Ramos (cell line): ENCODE results near the gene C17orf75.
"Not testable (repeated sequence)": the region's sequence is repeated elsewhere in the genome, so short reads cannot be mapped to it uniquely, and the experiment has no call there.

Experiments used
- in situ Hi-C: fragments of 300-500 bp; cut with MboI; formaldehyde crosslinking; loops from one replicate; pipeline ENCODE4 v1.14.3; 2022; ENCODE audit warnings: low sequenced_read_pairs; ENCODE audit not compliant: unreplicated experiment

The C17orf75 gene

GRCh38 chr17:32341857-32342602 is at the start of gene C17orf75:
TSS of gene C17orf75 (minus strand) at chr17:32342173. CDS start at chr17:32342139, 34 bp downstream.
- in situ Hi-C loops = no loop called here

- in situ Hi-C loops = no loop called here
Observed at GRCh38 chr17:32388613-32389459, 46.9 kb upstream of the C17orf75 start.

- in situ Hi-C loops = not testable (repeated sequence)
Observed at GRCh38 chr17:32388128-32388527, 46.2 kb upstream of the C17orf75 start.

- in situ Hi-C loops = no loop called here
Observed at GRCh38 chr17:32386844-32387243, 44.9 kb upstream of the C17orf75 start.

- in situ Hi-C loops = no loop called here
Observed at GRCh38 chr17:32385971-32386370, 44.0 kb upstream of the C17orf75 start.

- in situ Hi-C loops = no loop called here
Observed at GRCh38 chr17:32385121-32385520, 43.1 kb upstream of the C17orf75 start.

- in situ Hi-C loops = no loop called here
Observed at GRCh38 chr17:32383926-32384434, 42.0 kb upstream of the C17orf75 start.

- in situ Hi-C loops = no loop called here
Observed at GRCh38 chr17:32382526-32383223, 40.7 kb upstream of the C17orf75 start.

- in situ Hi-C loops = loop anchor here (25.0 kb wide), 1 partner anchor 408 kb away; no protein-coding TSS in a partner anchor
Observed at GRCh38 chr17:32370426-32370825, 28.5 kb upstream of the C17orf75 start.

- in situ Hi-C loops = loop anchor here (25.0 kb wide), 1 partner anchor 399 kb away; no protein-coding TSS in a partner anchor
Observed at GRCh38 chr17:32361270-32361669, 19.3 kb upstream of the C17orf75 start.

- in situ Hi-C loops = loop anchor here (25.0 kb wide), 1 partner anchor 395 kb away; no protein-coding TSS in a partner anchor
Observed at GRCh38 chr17:32357615-32358014, 15.6 kb upstream of the C17orf75 start.

GRCh38 chr17:32356750-32357149 is 14.8 kb upstream of the C17orf75 start:
- in situ Hi-C loops = loop anchor here (25.0 kb wide), 1 partner anchor 394 kb away; no protein-coding TSS in a partner anchor

GRCh38 chr17:32356378-32356743 is 14.4 kb upstream of the C17orf75 start:
- in situ Hi-C loops = loop anchor here (25.0 kb wide), 1 partner anchor 394 kb away; no protein-coding TSS in a partner anchor

- in situ Hi-C loops = loop anchor here (25.0 kb wide), 1 partner anchor 394 kb away; no protein-coding TSS in a partner anchor
Observed at GRCh38 chr17:32355649-32356377, 13.8 kb upstream of the C17orf75 start.

- in situ Hi-C loops = loop anchor here (25.0 kb wide), 1 partner anchor 390 kb away; no protein-coding TSS in a partner anchor
Observed at GRCh38 chr17:32352734-32353133, 10.8 kb upstream of the C17orf75 start.

GRCh38 chr17:32350666-32351418 is 8.9 kb upstream of the C17orf75 start:
- in situ Hi-C loops = loop anchor here (25.0 kb wide), 1 partner anchor 389 kb away; no protein-coding TSS in a partner anchor

GRCh38 chr17:32349854-32350665 is 8.1 kb upstream of the C17orf75 start, which contains the start of gene ZNF207:
TSS of gene ZNF207 (plus strand) at chr17:32350157. CDS start at chr17:32350286, 129 bp downstream.
- in situ Hi-C loops = loop anchor here (25.0 kb wide), 1 partner anchor 388 kb away; no protein-coding TSS in a partner anchor

GRCh38 chr17:32349503-32349853 is 7.5 kb upstream of the C17orf75 start:
- in situ Hi-C loops = no loop called here
